ENCODE measurements around the gene TRIM39.

TRIM39 gene

DNA sequence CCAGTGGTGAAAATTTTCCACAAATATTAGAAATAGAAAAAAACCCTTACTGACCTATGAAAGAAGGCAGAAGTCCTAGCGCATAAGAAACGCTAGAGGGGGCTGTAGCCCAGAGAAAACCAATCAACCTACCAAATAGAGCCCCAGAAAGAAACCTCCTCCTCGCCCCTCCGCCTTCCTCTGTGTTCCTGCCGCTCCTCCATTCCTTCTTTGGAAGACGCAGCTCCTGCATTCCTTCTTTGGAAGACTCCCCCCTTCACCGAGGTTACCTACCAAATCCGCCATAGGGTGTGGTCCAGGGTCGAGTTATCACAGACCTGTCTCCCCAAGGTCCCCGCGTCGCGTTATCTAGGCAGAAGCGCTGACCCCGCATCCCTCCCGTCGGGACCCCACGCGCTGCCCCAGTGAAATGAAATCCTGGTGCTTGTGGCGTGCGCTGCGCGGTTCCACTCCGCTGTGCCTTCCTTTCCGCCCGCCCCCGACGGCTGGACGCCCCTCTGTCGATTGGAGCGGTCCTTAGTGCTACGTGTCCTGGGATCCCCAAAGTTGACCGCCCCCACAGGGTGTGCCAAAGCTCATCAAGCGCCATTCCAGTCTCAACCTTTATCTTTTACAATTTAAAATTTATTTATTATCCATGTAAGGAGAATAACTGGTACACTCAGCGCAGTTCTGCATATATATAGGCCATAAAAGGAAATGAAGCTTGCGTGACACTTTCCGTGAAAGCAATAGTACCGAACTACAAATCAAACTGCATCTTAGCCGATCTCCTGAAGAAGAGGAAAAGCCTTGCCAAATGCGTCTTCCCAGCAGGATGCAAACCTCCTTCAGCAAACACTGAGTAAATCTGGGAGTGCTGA lies 31.2 kb downstream of the TRIM39 start:
- Histone ChIP-seq H3K9me3 (ENCODE audit: insufficient read depth, low read depth, low read length) (no peaks in the 10 kb centered on the region), H2AFZ (ENCODE audit: insufficient read depth, low read length, poor library complexity) (peak overlapping the region; percentile 80)
- no CpG with 5 or more reads among the region's 40 CpGs for WGBS (ENCODE audit: extremely low coverage, insufficient coverage, insufficient read length)

DNA sequence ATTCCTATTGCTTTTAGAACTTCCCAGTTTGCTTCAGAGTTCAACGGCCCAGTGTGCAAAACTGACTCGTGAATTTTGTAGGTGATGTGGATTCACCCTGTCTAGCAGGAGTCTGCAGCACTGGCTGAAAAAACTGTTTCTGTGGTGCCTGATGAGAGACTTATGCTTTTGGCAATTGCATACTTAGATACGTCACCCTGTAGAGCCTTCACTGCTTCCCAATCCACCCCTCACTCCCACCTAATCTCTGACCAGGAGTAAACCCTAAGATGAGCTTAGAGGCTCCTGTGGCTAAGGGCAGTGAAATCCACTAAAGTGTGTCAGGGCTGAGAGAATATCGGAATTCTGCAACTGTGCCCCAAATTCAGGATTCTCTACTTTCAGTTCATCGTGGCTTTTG lies 32.5 kb downstream of the TRIM39 start:
- Histone ChIP-seq H3K79me1 (ENCODE audit: low read length) (peaks cover 2% of the 10 kb centered on the region), H4K8ac (ENCODE audit: low read depth, low read length) (no peak overlapping the region), H3K27ac (ENCODE audit: low read depth, low read length) (no peak overlapping the region), H2AFZ (ENCODE audit: insufficient read depth, low read length, poor library complexity) (no peak overlapping the region), H3K9me3 (ENCODE audit: insufficient read depth, low read depth, low read length) (no peaks in the 10 kb centered on the region), H2BK120ac (ENCODE audit: insufficient read depth, low read length, poor library complexity) (no peak overlapping the region), H4K12ac (ENCODE audit: low read depth, low read length) (no peak overlapping the region), H3K4me3 (ENCODE audit: low read depth, low read length) (no peak overlapping the region), H3K36me3 (ENCODE audit: control insufficient read depth in 1 of 2, insufficient read depth in 2 of 2, low read length in 2 of 2) (no peaks in the 10 kb centered on the region), H3K18ac (ENCODE audit: low read length) (no peak overlapping the region), H3K79me2 (ENCODE audit: control insufficient read depth, insufficient read depth, low read length, poor library complexity) (peaks cover 3% of the 10 kb centered on the region), H3K4me1 (ENCODE audit: control insufficient read depth in 1 of 2, insufficient read depth in 2 of 2, low read length in 2 of 2) (peaks cover 3 to 4% of the 10 kb centered on the region in 2 experiments), H2BK5ac (ENCODE audit: low read depth, low read length, poor library complexity) (no peak overlapping the region), H4K91ac (ENCODE audit: low read depth, low read length) (no peak overlapping the region), H3K14ac (ENCODE audit: low read length) (no peak overlapping the region), H2BK12ac (ENCODE audit: low read length) (no peak overlapping the region), H3K4me2 (ENCODE audit: low read length) (no peak overlapping the region), H3K4ac (ENCODE audit: low read depth, low read length) (no peak overlapping the region), H3K23ac (ENCODE audit: low read length) (no peak overlapping the region), H2AK5ac (ENCODE audit: low read length) (no peak overlapping the region), H3K9ac (ENCODE audit: low read length) (no peak overlapping the region), H3K27me3 (ENCODE audit: insufficient read depth, low read length) (no peaks in the 10 kb centered on the region)
- WGBS (ENCODE audit: extremely low coverage, insufficient coverage, insufficient read length), result no CpG with 5 or more reads among the region's 5 CpGs
- DNase-seq, result no peak

More for the DNA sequence above, 31.2 kb downstream of the TRIM39 start:
- H3K4me1 ChIP-seq (ENCODE audit: control insufficient read depth in 1 of 2, insufficient read depth in 2 of 2, low read length in 2 of 2), result peaks cover 3 to 4% of the 10 kb centered on the region in 2 experiments
- no peak overlapping the region for H2BK12ac ChIP-seq (ENCODE audit: low read length)
- H3K18ac ChIP-seq (ENCODE audit: low read length), result no peak overlapping the region
- no peak overlapping the region for H3K23ac ChIP-seq (ENCODE audit: low read length)
- no peak overlapping the region for H3K9ac ChIP-seq (ENCODE audit: low read length)
- peak overlapping the region; percentile 64 for H3K4me2 ChIP-seq (ENCODE audit: low read length)
- no peaks in the 10 kb centered on the region for H3K27me3 ChIP-seq (ENCODE audit: insufficient read depth, low read length)
- peaks cover 2% of the 10 kb centered on the region for H3K79me1 ChIP-seq (ENCODE audit: low read length)
- peaks cover 3% of the 10 kb centered on the region for H3K79me2 ChIP-seq (ENCODE audit: control insufficient read depth, insufficient read depth, low read length, poor library complexity)
- DNase-seq, result peak in 1 of 2 donors; percentile 41
- H3K4me3 ChIP-seq (ENCODE audit: low read depth, low read length), result peak overlapping the region; percentile 49
- no peak overlapping the region for H3K27ac ChIP-seq (ENCODE audit: low read depth, low read length)
- H2BK120ac ChIP-seq (ENCODE audit: insufficient read depth, low read length, poor library complexity), result no peak overlapping the region
- H4K91ac ChIP-seq (ENCODE audit: low read depth, low read length), result no peak overlapping the region
- peak overlapping the region; percentile 82 for H4K8ac ChIP-seq (ENCODE audit: low read depth, low read length)
- no peak overlapping the region for H2AK5ac ChIP-seq (ENCODE audit: low read length)
- no peak overlapping the region for H3K4ac ChIP-seq (ENCODE audit: low read depth, low read length)
- no peaks in the 10 kb centered on the region for H3K36me3 ChIP-seq (ENCODE audit: control insufficient read depth in 1 of 2, insufficient read depth in 2 of 2, low read length in 2 of 2)
- no peak overlapping the region for H3K14ac ChIP-seq (ENCODE audit: low read length)
- peak overlapping the region; percentile 19 for H4K12ac ChIP-seq (ENCODE audit: low read depth, low read length)
- H2BK5ac ChIP-seq (ENCODE audit: low read depth, low read length, poor library complexity), result no peak overlapping the region

DNA sequence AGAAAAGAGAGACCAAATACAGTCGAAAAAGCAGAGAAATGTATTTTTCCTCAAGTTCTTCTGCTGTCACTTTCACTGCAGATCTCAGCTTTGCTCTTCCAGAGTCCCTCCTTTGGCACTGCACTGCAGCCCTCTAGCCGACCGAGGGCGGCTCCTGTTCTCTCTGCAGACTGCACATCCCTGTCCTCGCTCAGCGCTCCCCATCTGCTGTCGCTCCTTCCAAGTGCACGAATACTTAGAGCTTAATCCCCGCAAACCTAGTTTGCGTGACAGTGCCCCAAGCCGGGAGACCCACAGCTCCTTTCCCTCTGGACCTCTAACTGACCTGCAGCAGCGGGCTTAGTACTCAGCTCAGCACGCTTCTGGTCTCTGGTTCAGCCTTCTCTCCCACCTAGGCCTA lies 33.4 kb downstream of the TRIM39 start:
- H3K18ac ChIP-seq (ENCODE audit: low read length), result no peak overlapping the region
- no peak overlapping the region for H3K9ac ChIP-seq (ENCODE audit: low read length)
- peaks cover 3 to 4% of the 10 kb centered on the region in 2 experiments for H3K4me1 ChIP-seq (ENCODE audit: control insufficient read depth in 1 of 2, insufficient read depth in 2 of 2, low read length in 2 of 2)
- H2AK5ac ChIP-seq (ENCODE audit: low read length), result no peak overlapping the region
- no peak overlapping the region for H2BK12ac ChIP-seq (ENCODE audit: low read length)
- H4K8ac ChIP-seq (ENCODE audit: low read depth, low read length), result no peak overlapping the region
- no peak overlapping the region for H3K14ac ChIP-seq (ENCODE audit: low read length)
- no peak overlapping the region for H3K4ac ChIP-seq (ENCODE audit: low read depth, low read length)
- DNase-seq, result no peak
- no peak overlapping the region for H3K4me3 ChIP-seq (ENCODE audit: low read depth, low read length)
- WGBS (ENCODE audit: extremely low coverage, insufficient coverage, insufficient read length), result no CpG with 5 or more reads among the region's 13 CpGs
- H2BK5ac ChIP-seq (ENCODE audit: low read depth, low read length, poor library complexity), result no peak overlapping the region
- H3K79me2 ChIP-seq (ENCODE audit: control insufficient read depth, insufficient read depth, low read length, poor library complexity), result peaks cover 3% of the 10 kb centered on the region
- H2BK120ac ChIP-seq (ENCODE audit: insufficient read depth, low read length, poor library complexity), result no peak overlapping the region
- no peaks in the 10 kb centered on the region for H3K27me3 ChIP-seq (ENCODE audit: insufficient read depth, low read length)
- no peak overlapping the region for H3K27ac ChIP-seq (ENCODE audit: low read depth, low read length)
- no peak overlapping the region for H4K12ac ChIP-seq (ENCODE audit: low read depth, low read length)
- no peak overlapping the region for H2AFZ ChIP-seq (ENCODE audit: insufficient read depth, low read length, poor library complexity)
- no peak overlapping the region for H4K91ac ChIP-seq (ENCODE audit: low read depth, low read length)
- H3K36me3 ChIP-seq (ENCODE audit: control insufficient read depth in 1 of 2, insufficient read depth in 2 of 2, low read length in 2 of 2), result no peaks in the 10 kb centered on the region
- H3K4me2 ChIP-seq (ENCODE audit: low read length), result no peak overlapping the region
- H3K79me1 ChIP-seq (ENCODE audit: low read length), result peaks cover 2% of the 10 kb centered on the region
- H3K23ac ChIP-seq (ENCODE audit: low read length), result no peak overlapping the region
- no peaks in the 10 kb centered on the region for H3K9me3 ChIP-seq (ENCODE audit: insufficient read depth, low read depth, low read length)

DNA sequence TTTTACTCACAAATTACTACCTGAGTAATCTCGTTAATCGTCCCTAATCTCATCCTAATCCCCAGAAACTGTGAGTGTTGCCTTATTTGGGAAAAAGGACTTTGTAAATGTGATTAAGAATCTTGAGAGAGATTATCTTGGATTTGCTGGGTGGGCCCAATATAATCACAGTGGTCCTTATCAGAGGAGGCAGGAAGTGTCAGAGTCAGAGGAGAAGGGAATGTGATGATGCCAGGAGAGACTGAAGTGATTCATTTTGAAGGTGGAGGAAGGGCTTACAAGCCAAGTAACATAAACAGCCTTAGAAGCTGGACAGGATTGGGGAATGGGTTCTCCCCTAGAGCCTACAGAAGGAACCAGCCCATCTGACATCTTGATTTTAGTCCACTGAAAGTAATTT lies 34.9 kb downstream of the TRIM39 start:
- H3K14ac ChIP-seq (ENCODE audit: low read length), result no peak overlapping the region
- no peak overlapping the region for H4K8ac ChIP-seq (ENCODE audit: low read depth, low read length)
- DNase-seq, result no peak

More for the DNA sequence above, 34.9 kb downstream of the TRIM39 start:
- Histone ChIP-seq H3K27ac (ENCODE audit: low read depth, low read length) (no peak overlapping the region), H4K12ac (ENCODE audit: low read depth, low read length) (no peak overlapping the region), H2AK5ac (ENCODE audit: low read length) (no peak overlapping the region), H3K79me1 (ENCODE audit: low read length) (peaks cover 2% of the 10 kb centered on the region), H2AFZ (ENCODE audit: insufficient read depth, low read length, poor library complexity) (no peak overlapping the region), H3K27me3 (ENCODE audit: insufficient read depth, low read length) (no peaks in the 10 kb centered on the region), H2BK120ac (ENCODE audit: insufficient read depth, low read length, poor library complexity) (no peak overlapping the region), H2BK5ac (ENCODE audit: low read depth, low read length, poor library complexity) (no peak overlapping the region), H3K23ac (ENCODE audit: low read length) (no peak overlapping the region), H3K9me3 (ENCODE audit: insufficient read depth, low read depth, low read length) (no peaks in the 10 kb centered on the region), H4K91ac (ENCODE audit: low read depth, low read length) (no peak overlapping the region), H3K79me2 (ENCODE audit: control insufficient read depth, insufficient read depth, low read length, poor library complexity) (peaks cover 3% of the 10 kb centered on the region), H3K4ac (ENCODE audit: low read depth, low read length) (no peak overlapping the region), H3K4me2 (ENCODE audit: low read length) (no peak overlapping the region), H3K9ac (ENCODE audit: low read length) (no peak overlapping the region), H3K4me1 (ENCODE audit: control insufficient read depth in 1 of 2, insufficient read depth in 2 of 2, low read length in 2 of 2) (peaks cover 3 to 4% of the 10 kb centered on the region in 2 experiments), H3K36me3 (ENCODE audit: control insufficient read depth in 1 of 2, insufficient read depth in 2 of 2, low read length in 2 of 2) (no peaks in the 10 kb centered on the region), H2BK12ac (ENCODE audit: low read length) (no peak overlapping the region), H3K18ac (ENCODE audit: low read length) (no peak overlapping the region), H3K4me3 (ENCODE audit: low read depth, low read length) (no peak overlapping the region)
- WGBS (ENCODE audit: extremely low coverage, insufficient coverage, insufficient read length), result 100% methylated on average over 2 of the region's 2 CpGs
